ENCODE data around the gene ANKFY1.

Gene ANKFY1

DNA sequence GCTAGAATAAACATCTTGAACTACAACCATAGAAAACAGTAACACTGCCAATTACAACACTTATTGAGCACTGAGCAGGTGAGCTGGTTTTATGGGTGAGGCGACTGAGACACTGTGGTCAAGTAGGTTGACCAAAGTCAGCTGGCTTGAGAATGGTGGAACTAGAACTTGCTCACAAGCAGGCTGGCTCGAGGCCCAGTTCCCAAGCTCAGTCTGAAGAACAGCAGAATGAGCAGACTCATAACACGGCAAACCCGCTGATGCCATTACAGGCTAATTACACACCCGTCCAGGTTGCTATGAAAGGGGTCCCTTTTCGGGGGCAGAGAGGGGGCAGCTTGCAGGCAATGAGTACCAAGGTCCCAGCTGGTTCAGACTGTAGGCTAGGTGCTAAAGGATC is 127.4 kb downstream of the ANKFY1 start:
- no peak overlapping the region for H3K4me3 ChIP-seq (ENCODE audit: low read depth, low read length)

GRCh38 chr17:4135489-4135888 is 128.3 kb downstream of the ANKFY1 start:
- no peak overlapping the region for H3K27ac ChIP-seq (ENCODE audit: extremely low read depth, low read depth, low read length)
- H3K36me3 ChIP-seq (ENCODE audit: control insufficient read depth in 2 of 2, insufficient read depth in 1 of 2, low read length in 2 of 2), result peaks cover 0 to 27% of the 10 kb centered on the region in 2 experiments; a peak in 2 of 3 replicates
- peaks cover 23% of the 10 kb centered on the region for H3K4me1 ChIP-seq (ENCODE audit: control insufficient read depth, insufficient read depth, low read length)
- H3K4me3 ChIP-seq (ENCODE audit: low read depth, low read length), result no peak overlapping the region
- TF ChIP-seq ZNF223 (tag by site-specific recombination; IDR thresholded peaks at IDR 0.05) (no peak), ZNF639 (tag by site-specific recombination; IDR thresholded peaks at IDR 0.05) (no peak), ZNF239 (tag by site-specific recombination; IDR thresholded peaks at IDR 0.05) (no peak), ZNF571 (tag by site-specific recombination; IDR thresholded peaks at IDR 0.05) (no peak), ZBTB17 (tag by site-specific recombination; IDR thresholded peaks at IDR 0.05) (peak; percentile 92), ZNF423 (tag by site-specific recombination; IDR thresholded peaks at IDR 0.05) (no peak)
- H3K9me3 ChIP-seq (ENCODE audit: control insufficient read depth, insufficient read depth, low read depth, low read length), result no peaks in the 10 kb centered on the region
- POLR2A ChIA-PET, result interaction anchor here (4.2 kb wide), 1 partner anchor 8 kb away, joined by 19 read pairs; the partner anchor contains the start of genes CYB5D2 and ZZEF1
- CTCF ChIA-PET, result interaction anchor here (0.6 to 1.3 kb wide), 2 partner anchors 62 to 222 kb away, joined by 3 to 4 read pairs; no protein-coding TSS in a partner anchor

More for the DNA sequence above, 127.4 kb downstream of the ANKFY1 start:
- CTCF ChIA-PET, result no interaction called here
- POLR2A ChIA-PET, result no interaction called here
- peaks cover 24% of the 10 kb centered on the region for H3K4me1 ChIP-seq (ENCODE audit: control insufficient read depth, insufficient read depth, low read length)
- peaks cover 0 to 28% of the 10 kb centered on the region in 2 experiments; a peak in 2 of 3 replicates for H3K36me3 ChIP-seq (ENCODE audit: control insufficient read depth in 2 of 2, insufficient read depth in 1 of 2, low read length in 2 of 2)
- no peaks in the 10 kb centered on the region for H3K9me3 ChIP-seq (ENCODE audit: control insufficient read depth, insufficient read depth, low read depth, low read length)
- no peak overlapping the region for H3K27ac ChIP-seq (ENCODE audit: extremely low read depth, low read depth, low read length)
- TF ChIP-seq ZNF169 (tag by site-specific recombination; IDR thresholded peaks at IDR 0.05) (no peak), ZNF600 (tag by site-specific recombination; IDR thresholded peaks at IDR 0.05) (peak; percentile 71), ZNF664 (tag by site-specific recombination; IDR thresholded peaks at IDR 0.05) (no peak), HOXA7 (CRISPR knock-in tag; IDR thresholded peaks at IDR 0.05; ENCODE audit: borderline replicate concordance) (no peak), HOXD13 (CRISPR knock-in tag; IDR thresholded peaks at IDR 0.05; ENCODE audit: borderline replicate concordance) (no peak), ZNF366 (tag by site-specific recombination; conservative IDR thresholded peaks at IDR 0.05) (no peak), ZNF280D (tag by site-specific recombination; IDR thresholded peaks at IDR 0.05) (no peak), ZNF341 (tag by site-specific recombination; IDR thresholded peaks at IDR 0.05; ENCODE audit: low read depth) (peak; percentile 51; the same call in 1 of the 2 replicates)

DNA sequence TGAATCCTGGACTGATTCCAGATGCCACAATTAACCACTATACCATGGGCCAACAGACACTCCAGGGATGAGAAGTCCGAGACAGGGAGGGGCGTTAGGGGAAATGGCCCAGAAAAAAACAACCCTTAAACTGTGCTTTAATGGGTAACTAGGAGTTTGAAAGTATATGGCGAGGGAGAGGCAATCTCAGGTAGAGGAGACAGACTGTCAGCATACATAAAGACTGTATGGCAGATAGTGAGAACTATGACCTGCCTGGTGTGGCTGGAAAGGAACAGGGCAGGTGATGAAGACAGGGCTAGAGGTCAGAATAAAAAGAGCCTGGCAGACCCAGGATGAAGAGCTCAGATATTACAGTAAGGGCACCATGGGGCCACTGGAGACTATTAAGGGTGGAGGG is 129.1 kb downstream of the ANKFY1 start:
- Histone ChIP-seq H3K4me1 (ENCODE audit: control insufficient read depth, insufficient read depth, low read length) (peaks cover 19% of the 10 kb centered on the region), H3K36me3 (ENCODE audit: control insufficient read depth in 2 of 2, insufficient read depth in 1 of 2, low read length in 2 of 2) (peaks cover 0 to 19% of the 10 kb centered on the region in 2 experiments; a peak in 2 of 3 replicates), H3K4me3 (ENCODE audit: low read depth, low read length) (no peak overlapping the region), H3K27ac (ENCODE audit: extremely low read depth, low read depth, low read length) (no peak overlapping the region), H3K9me3 (ENCODE audit: control insufficient read depth, insufficient read depth, low read depth, low read length) (no peaks in the 10 kb centered on the region)
- no peak for TF ChIP-seq ZNF792 (tag by site-specific recombination; IDR thresholded peaks at IDR 0.05)
- POLR2A ChIA-PET, result interaction anchor here (4.2 kb wide), 1 partner anchor 9 kb away, joined by 19 read pairs; the partner anchor contains the start of genes CYB5D2 and ZZEF1
- CTCF ChIA-PET, result interaction anchor here (0.6 to 1.3 kb wide), 2 partner anchors 221 to 1306 kb away, joined by 3 read pairs; no protein-coding TSS in a partner anchor

Measured in HEK293 (cell line).